ENCODE measurements around the gene PSEN1.

- TF ChIP-seq CTCF (IDR thresholded peaks at IDR 0.05 in 4 of 5, conservative IDR thresholded peaks at IDR 0.05 in 1 of 5) (no peak), POLR2A (IDR thresholded peaks at IDR 0.05) (peak; percentile 82 to 83)
Observed at GRCh38 chr14:73136387-73137225, at the start of gene PSEN1.
